CD4-positive, alpha-beta memory T cell (primary cell): ENCODE results near the gene NRCAM. TPM values are rescaled to one million over a fixed set of nuclear protein-coding genes. Genes with fewer than 3 reads are reported as not detected.

Source experiments
- CTCF ChIA-PET: fragments of 350-600 bp; sonication (Branson Sonifier 250); formaldehyde crosslinking; loops from one replicate; lab custom pipeline; 2021; ENCODE audit warnings: inconsistent platforms; ENCODE audit not compliant: partially characterized antibody; lab: Charles Lee
- POLR2A ChIA-PET: fragments of 350-600 bp; sonication (Branson Sonifier 250); formaldehyde crosslinking; loops from one replicate; lab custom pipeline; 2021; ENCODE audit not compliant: partially characterized antibody; lab: Charles Lee
- DNase-seq, 5 donors: peaks; one replicate each; pipeline versions ENCODE4 v3.0.0 to v3.0.0-alpha.2; 2020 to 2022; ENCODE audit warnings: mixed read lengths in 1 of 5
- H3K27ac ChIP-seq: one replicate; pipeline ENCODE4 v1.7.0; 2013; ENCODE audit warnings: low read depth, low read length
- H3K27me3 ChIP-seq: 2 replicates; pipeline ENCODE4 v1.7.0; 2013; ENCODE audit warnings: mild to moderate bottlenecking, low read length, moderate library complexity; ENCODE audit not compliant: insufficient read depth
- H3K36me3 ChIP-seq: 2 replicates; pipeline ENCODE4 v1.7.0; 2013; ENCODE audit warnings: mild to moderate bottlenecking, low read length, moderate library complexity; ENCODE audit not compliant: insufficient read depth
- H3K4me1 ChIP-seq: 2 replicates; pipeline ENCODE4 v1.7.0; 2013; ENCODE audit warnings: mild to moderate bottlenecking, low read length, moderate library complexity; ENCODE audit not compliant: insufficient read depth
- H3K4me3 ChIP-seq, 2 donors: one replicate each; pipeline ENCODE4 v1.7.0; 2013; ENCODE audit warnings: low read length in 2 of 2, mild to moderate bottlenecking in 1 of 2
- H3K9me3 ChIP-seq, 2 donors: one replicate each; pipeline ENCODE4 v1.7.0; 2013; ENCODE audit warnings: low read length in 2 of 2, control low read depth in 1 of 2; ENCODE audit not compliant: control insufficient read depth in 1 of 2
- H3K27ac Mint-ChIP-seq, 7 donors: one replicate each; pipeline ENCODE4 v1.8.0; 2020 to 2021; ENCODE audit warnings: mixed read lengths in 7 of 7, mild to moderate bottlenecking in 6 of 7, inconsistent platforms in 3 of 7, moderate library complexity in 3 of 7
- H3K27me3 Mint-ChIP-seq, 2 donors: one replicate each; pipeline ENCODE4 v1.8.0; 2020 to 2021; ENCODE audit warnings: mixed read lengths in 2 of 2
- H3K36me3 Mint-ChIP-seq, 2 donors: one replicate each; pipeline ENCODE4 v1.8.0; 2020 to 2021; ENCODE audit warnings: mixed read lengths in 2 of 2, inconsistent platforms in 1 of 2, mild to moderate bottlenecking in 1 of 2
- H3K4me1 Mint-ChIP-seq, 4 donors: one replicate each; pipeline ENCODE4 v1.8.0; 2020 to 2021; ENCODE audit warnings: mixed read lengths in 4 of 4, mild to moderate bottlenecking in 1 of 4
- H3K4me3 Mint-ChIP-seq, 8 donors: one replicate each; pipeline ENCODE4 v1.8.0; 2020 to 2021; ENCODE audit warnings: mixed read lengths in 8 of 8, mild to moderate bottlenecking in 7 of 8, moderate library complexity in 6 of 8, inconsistent platforms in 3 of 8
- H3K9me3 Mint-ChIP-seq, 8 donors: one replicate each; pipeline ENCODE4 v1.8.0; 2020 to 2021; ENCODE audit warnings: mixed read lengths in 8 of 8, mild to moderate bottlenecking in 5 of 8, inconsistent platforms in 3 of 8, moderate library complexity in 1 of 8
- intact Hi-C: fragments of 100-400 bp; cut with micrococcal nuclease; formaldehyde crosslinking; loops from one replicate; pipeline ENCODE4 v1.15.1; 2023
- polyA plus RNA-seq, 2 donors: library from polyadenylated mRNA; unstranded; fragments of 300-500 nt; fragmentation: Illumina TruSeq; gene quantifications; one replicate each; pipeline ENCODE4 v1.2.3, GENCODE V29; 2021
- total RNA-seq, 2 experiments: library from RNA; stranded (reverse); gene quantifications; one replicate each; pipeline ENCODE4 v1.2.3, GENCODE V29; 2021

NRCAM gene
- total and polyA plus RNA-seq, 4 experiments from 2014 or later = 0.22 to 0.41 (median 0.32) TPM; not detected in 1

- DNase-seq = no peak
- Histone ChIP-seq H3K27me3 (no peaks in the 10 kb centered on the region), H3K36me3 (no peaks in the 10 kb centered on the region), H3K4me1 (no peaks in the 10 kb centered on the region), H3K9me3 (no peaks in the 10 kb centered on the region), H3K4me3 (no peak overlapping the region), H3K27ac (no peak overlapping the region)
- Mint-ChIP-seq H3K36me3 (no peaks in the 10 kb centered on the region), H3K4me3 (no peak overlapping the region), H3K27me3 (peaks cover 4 to 10% of the 10 kb centered on the region in 2 donors), H3K9me3 (peaks cover 0 to 2% (median 0%) of the 10 kb centered on the region in 8 donors), H3K4me1 (no peaks in the 10 kb centered on the region), H3K27ac (peak overlapping the region in 1 of 7 donors; percentile 32)
- ChIA-PET POLR2A (no interaction called here), CTCF (no interaction called here)
- intact Hi-C loops = loop anchor here (10.0 kb wide), 1 partner anchor 218 kb away; no protein-coding TSS in a partner anchor
Measured at GRCh38 chr7:108142675-108143259, 313.5 kb downstream of the NRCAM start.

GRCh38 chr7:108142180-108142579 lies 314.1 kb downstream of the NRCAM start:
- Histone ChIP-seq H3K9me3 (no peaks in the 10 kb centered on the region), H3K27me3 (no peaks in the 10 kb centered on the region), H3K36me3 (no peaks in the 10 kb centered on the region), H3K4me1 (no peaks in the 10 kb centered on the region), H3K27ac (no peak overlapping the region), H3K4me3 (no peak overlapping the region)
- Mint-ChIP-seq H3K4me3 (no peak overlapping the region), H3K4me1 (no peaks in the 10 kb centered on the region), H3K9me3 (peaks cover 0 to 2% (median 0%) of the 10 kb centered on the region in 8 donors), H3K27ac (no peak overlapping the region), H3K27me3 (peaks cover 4 to 10% of the 10 kb centered on the region in 2 donors), H3K36me3 (no peaks in the 10 kb centered on the region)
- intact Hi-C loops = loop anchor here (10.0 kb wide), 1 partner anchor 217 kb away; no protein-coding TSS in a partner anchor
- CTCF ChIA-PET = no interaction called here
- POLR2A ChIA-PET = no interaction called here
- no peak for DNase-seq

- no peak overlapping the region for H3K27ac Mint-ChIP-seq
- intact Hi-C loops = loop anchor here (10.0 kb wide), 1 partner anchor 216 kb away; no protein-coding TSS in a partner anchor
Measured at GRCh38 chr7:108140671-108141070, 315.6 kb downstream of the NRCAM start.

DNA sequence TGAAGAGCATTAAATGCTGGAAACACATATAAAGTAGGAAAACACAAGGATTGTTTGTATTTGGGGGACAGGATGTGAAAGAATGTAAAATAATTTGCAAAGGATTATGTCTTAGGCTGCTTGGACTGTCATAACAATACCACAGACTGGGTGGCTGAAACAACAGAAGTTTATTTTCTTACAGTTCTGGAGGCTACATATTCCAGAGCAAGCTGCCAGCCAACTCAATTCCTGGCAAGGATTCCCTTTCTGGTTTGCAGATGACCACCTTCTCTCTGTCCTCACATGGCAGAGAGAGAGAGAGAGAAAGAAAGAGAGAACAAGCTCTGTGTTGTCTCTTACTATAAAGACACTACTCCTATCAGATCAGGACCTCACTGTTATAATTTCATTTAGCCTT lies 317.3 kb downstream of the NRCAM start:
- Histone ChIP-seq H3K4me1 (peaks cover 13% of the 10 kb centered on the region), H3K9me3 (no peaks in the 10 kb centered on the region), H3K36me3 (no peaks in the 10 kb centered on the region), H3K27me3 (no peaks in the 10 kb centered on the region), H3K27ac (no peak overlapping the region), H3K4me3 (no peak overlapping the region)
- intact Hi-C loops = no loop called here
- CTCF ChIA-PET = interaction anchor here (0.8 to 1.1 kb wide), 2 partner anchors 11 to 45 kb away, joined by 3 read pairs; no protein-coding TSS in a partner anchor
- no peak for DNase-seq
- Mint-ChIP-seq H3K9me3 (peaks cover 0 to 2% (median 0%) of the 10 kb centered on the region in 8 donors), H3K4me3 (no peak overlapping the region), H3K27ac (no peak overlapping the region), H3K4me1 (peaks cover 11 to 17% (median 13%) of the 10 kb centered on the region in 4 donors), H3K27me3 (peaks cover 0 to 10% of the 10 kb centered on the region in 2 donors), H3K36me3 (no peaks in the 10 kb centered on the region)
- POLR2A ChIA-PET = no interaction called here

More at GRCh38 chr7:108140671-108141070, 315.6 kb downstream of the NRCAM start:
- Mint-ChIP-seq H3K4me3 (no peak overlapping the region), H3K36me3 (no peaks in the 10 kb centered on the region), H3K9me3 (peaks cover 0 to 2% (median 0%) of the 10 kb centered on the region in 8 donors), H3K27me3 (peaks cover 0 to 10% of the 10 kb centered on the region in 2 donors), H3K4me1 (peaks cover 6 to 8% (median 6%) of the 10 kb centered on the region in 4 donors)
- H3K4me1 ChIP-seq = peaks cover 6% of the 10 kb centered on the region
- H3K36me3 ChIP-seq = no peaks in the 10 kb centered on the region
- H3K4me3 ChIP-seq = no peak overlapping the region
- no peak for DNase-seq
- H3K27ac ChIP-seq = no peak overlapping the region
- ChIA-PET POLR2A (no interaction called here), CTCF (no interaction called here)
- H3K9me3 ChIP-seq = no peaks in the 10 kb centered on the region
- no peaks in the 10 kb centered on the region for H3K27me3 ChIP-seq

GRCh38 chr7:108137993-108138392 lies 318.2 kb downstream of the NRCAM start:
- Histone ChIP-seq H3K4me3 (no peak overlapping the region), H3K4me1 (peaks cover 13% of the 10 kb centered on the region), H3K27me3 (no peaks in the 10 kb centered on the region), H3K9me3 (no peaks in the 10 kb centered on the region), H3K36me3 (no peaks in the 10 kb centered on the region), H3K27ac (no peak overlapping the region)
- Mint-ChIP-seq H3K9me3 (peaks cover 0 to 2% (median 0%) of the 10 kb centered on the region in 8 donors), H3K27me3 (peaks cover 0 to 8% of the 10 kb centered on the region in 2 donors), H3K4me1 (peaks cover 11 to 17% (median 13%) of the 10 kb centered on the region in 4 donors), H3K36me3 (no peaks in the 10 kb centered on the region), H3K4me3 (no peak overlapping the region), H3K27ac (no peak overlapping the region)
- intact Hi-C loops = no loop called here
- ChIA-PET CTCF (no interaction called here), POLR2A (no interaction called here)
- no peak for DNase-seq

GRCh38 chr7:108137040-108137439 lies 319.2 kb downstream of the NRCAM start:
- Histone ChIP-seq H3K36me3 (no peaks in the 10 kb centered on the region), H3K4me1 (peaks cover 13% of the 10 kb centered on the region), H3K27ac (no peak overlapping the region), H3K9me3 (no peaks in the 10 kb centered on the region), H3K27me3 (no peaks in the 10 kb centered on the region), H3K4me3 (no peak overlapping the region)
- ChIA-PET CTCF (interaction anchor here (0.7 kb wide), 1 partner anchor 50 kb away, joined by 4 read pairs; no protein-coding TSS in a partner anchor), POLR2A (no interaction called here)
- H3K4me1 Mint-ChIP-seq = peaks cover 11 to 17% (median 13%) of the 10 kb centered on the region in 4 donors
- intact Hi-C loops = no loop called here
- no peak overlapping the region for H3K4me3 Mint-ChIP-seq
- no peaks in the 10 kb centered on the region for H3K36me3 Mint-ChIP-seq
- no peak for DNase-seq
- H3K27me3 Mint-ChIP-seq = peaks cover 0 to 6% of the 10 kb centered on the region in 2 donors
- H3K27ac Mint-ChIP-seq = no peak overlapping the region
- peaks cover 0 to 2% (median 0%) of the 10 kb centered on the region in 8 donors for H3K9me3 Mint-ChIP-seq

DNA sequence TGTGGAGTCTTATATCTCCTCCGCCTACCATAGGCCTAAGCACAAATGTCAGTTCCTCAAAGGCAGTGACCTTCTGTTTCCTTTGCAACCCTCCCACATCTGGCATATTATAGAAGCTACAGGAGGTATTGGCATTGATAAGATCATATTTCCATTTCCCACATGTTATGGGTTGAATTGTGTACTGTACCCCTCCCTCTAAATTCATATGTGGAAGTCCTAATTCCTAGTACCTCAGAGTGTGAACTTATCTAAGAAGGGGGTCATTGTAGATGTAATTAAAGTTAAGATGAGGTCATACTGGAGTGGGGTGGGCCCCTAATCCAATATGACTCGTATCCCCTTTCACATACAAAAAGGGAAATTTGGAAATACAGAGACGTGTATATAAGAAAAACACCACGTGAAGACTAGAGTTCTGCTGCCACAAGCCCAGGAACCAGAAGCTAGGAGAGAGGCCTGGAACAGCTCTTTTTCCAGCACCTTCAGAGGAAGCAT lies 320.0 kb downstream of the NRCAM start:
- CTCF ChIA-PET = interaction anchor here (0.7 to 1.9 kb wide), 3 partner anchors 9 to 108 kb away, joined by 4 to 8 read pairs (median 4); no protein-coding TSS in a partner anchor
- intact Hi-C loops = no loop called here
- no peak overlapping the region for H3K27ac ChIP-seq
- DNase-seq = no peak
- H3K27me3 ChIP-seq = no peaks in the 10 kb centered on the region
- Mint-ChIP-seq H3K36me3 (no peaks in the 10 kb centered on the region), H3K27me3 (peaks cover 0 to 6% of the 10 kb centered on the region in 2 donors), H3K4me1 (peaks cover 11 to 17% (median 13%) of the 10 kb centered on the region in 4 donors), H3K4me3 (peak overlapping the region in 2 of 8 donors; percentile 39 to 52), H3K27ac (peak overlapping the region in 2 of 7 donors; percentile 43 to 59), H3K9me3 (no peaks in the 10 kb centered on the region)
- peaks cover 13% of the 10 kb centered on the region for H3K4me1 ChIP-seq
- POLR2A ChIA-PET = no interaction called here
- H3K9me3 ChIP-seq = no peaks in the 10 kb centered on the region
- no peak overlapping the region for H3K4me3 ChIP-seq
- H3K36me3 ChIP-seq = no peaks in the 10 kb centered on the region
